Stomach (tissue), 9 donors: ENCODE data around the gene ABCA9. TPM values are rescaled to one million over a fixed set of nuclear protein-coding genes. Genes with fewer than 3 reads are reported as not detected.

Experiments
- DNase-seq, 2 donors: peaks; one replicate each; pipeline versions ENCODE4 v3.0.0 to v3.0.0-alpha.2; 2013 to 2019
- H3K27ac ChIP-seq, 5 donors: fragments of 200-600 bp in 4 of 5; sonication (generic) in 4 of 5; one replicate each; pipeline ENCODE4 v1.5.1; 2013 to 2019; ENCODE audit warnings: mild to moderate bottlenecking in 1 of 5, moderate library complexity in 1 of 5
- H3K27me3 ChIP-seq, 3 donors: fragments of 200-600 bp; sonication (generic); one replicate each; pipeline ENCODE4 v1.5.1; 2017 to 2019; ENCODE audit warnings: mixed run types in 1 of 3
- H3K36me3 ChIP-seq, 4 donors: fragments of 200-600 bp; sonication (generic); 1 replicate in 3 of 4; 2 replicates in 1 of 4; pipeline ENCODE4 v1.5.1; 2016 to 2019
- H3K4me1 ChIP-seq, 4 donors: fragments of 200-600 bp; sonication (generic); one replicate each; pipeline ENCODE4 v1.5.1; 2016 to 2019
- H3K4me3 ChIP-seq, 4 donors: fragments of 200-600 bp; sonication (generic) in 3 of 4; one replicate each; pipeline ENCODE4 v1.5.1; 2016 to 2019; ENCODE audit warnings: mild to moderate bottlenecking in 1 of 4
- H3K9me3 ChIP-seq, 4 donors: fragments of 200-600 bp; sonication (generic); one replicate each; pipeline ENCODE4 v1.5.1; 2016 to 2019
- CTCF ChIP-seq, 7 experiments: fragments of 450-650 bp in 4 of 7; fragments of 200-600 bp in 3 of 7; sonication (generic) in 3 of 7; IDR thresholded peaks; one replicate each; pipeline ENCODE4 v1.5.1; 2016 to 2019; ENCODE audit warnings: antibody characterized with exemption in 7 of 7, control low read depth in 2 of 7, mild to moderate bottlenecking in 1 of 7
- EP300 ChIP-seq: sonication (generic); formaldehyde crosslinking; IDR thresholded peaks from one replicate; pipeline ENCODE4 v1.6.1; 2017; ENCODE audit warnings: antibody characterized with exemption
- POLR2A ChIP-seq, 4 donors: fragments of 450-650 bp; IDR thresholded peaks; one replicate each; pipeline ENCODE4 v1.6.1; 2016; ENCODE audit warnings: antibody characterized with exemption in 4 of 4, control low read depth in 2 of 4, mild to moderate bottlenecking in 1 of 4, moderate library complexity in 1 of 4
- POLR2AphosphoS5 ChIP-seq, 3 donors: sonication (generic); formaldehyde crosslinking; IDR thresholded peaks; one replicate each; pipeline ENCODE4 v1.6.1; 2016; ENCODE audit warnings: antibody characterized with exemption in 3 of 3
- WGBS, 5 donors: extraction: QIAGEN DNeasy Blood & Tissue Kit in 3 of 5; methylation state at CpG; one replicate each; pipeline versions ENCODE4 v1.1.5 to v1.1.7; 2013 to 2018; 5-methylcytosine and 5-hydroxymethylcytosine counted together
- intact Hi-C: fragments of 100-400 bp; cut with DNase I; formaldehyde crosslinking; loops from one replicate; pipeline ENCODE4 v1.15.1; 2023; ENCODE audit warnings: low total_unique reads
- polyA plus RNA-seq, 3 donors: library from polyadenylated mRNA; stranded (reverse); fragments of 200-250 nt; gene quantifications; one replicate each; pipeline ENCODE4 v1.2.3, GENCODE V29; 2013
- total RNA-seq, 5 donors: library from RNA; depleted of rRNA; stranded (reverse); fragments of >200 nt; gene quantifications; one replicate each; pipeline versions ENCODE4 v1.1.0 to v1.2.3, GENCODE V29; 2014 to 2016
- donor health status: healthy with polysubstance abuse.
- donor health status: Bipolar disorder and iron deficiency.
- donor health status: healthy.

ABCA9 gene
- total and polyA plus RNA-seq, 8 donors = 1.4 to 38.5 (median 5.0) TPM

GRCh38 chr17:69048634-69049033 lies 12.1 kb downstream of the ABCA9 start:
- H3K36me3 ChIP-seq = peaks cover 0 to 3% (median 0%) of the 10 kb centered on the region in 4 donors
- intact Hi-C loops = no loop called here
- H3K27ac ChIP-seq = peak overlapping the region in 3 of 5 donors; percentile 45 to 87 (median 74)
- H3K4me3 ChIP-seq = no peak overlapping the region
- 78 to 89% (median 87%) methylated on average over 2 of the region's 2 CpGs for WGBS, 5 donors
- no peaks in the 10 kb centered on the region for H3K9me3 ChIP-seq
- no peak for DNase-seq
- no peaks in the 10 kb centered on the region for H3K27me3 ChIP-seq
- TF ChIP-seq POLR2A (IDR thresholded peaks at IDR 0.05) (no peak), EP300 (no peak), CTCF (IDR thresholded peaks at IDR 0.05) (no peak), POLR2AphosphoS5 (IDR thresholded peaks at IDR 0.05) (no peak)
- peaks cover 8 to 19% (median 14%) of the 10 kb centered on the region in 4 donors for H3K4me1 ChIP-seq

GRCh38 chr17:69047368-69048263 lies 13.1 kb downstream of the ABCA9 start:
- TF ChIP-seq POLR2AphosphoS5 (IDR thresholded peaks at IDR 0.05) = peak in 2 of 3 donors; percentile 40 to 51
- TF ChIP-seq POLR2A (IDR thresholded peaks at IDR 0.05) = no peak
- Histone ChIP-seq H3K4me1 (peaks cover 8 to 19% (median 14%) of the 10 kb centered on the region in 4 donors), H3K9me3 (no peaks in the 10 kb centered on the region), H3K27me3 (no peaks in the 10 kb centered on the region), H3K27ac (peak overlapping the region; percentile 69 to 87 (median 74)), H3K36me3 (peaks cover 0 to 13% (median 0%) of the 10 kb centered on the region in 4 donors), H3K4me3 (no peak overlapping the region)
- intact Hi-C loops = no loop called here
- DNase-seq = peak; percentile 76 to 89
- WGBS, 5 donors = 10 to 17% (median 14%) methylated on average over 3 of the region's 3 CpGs

- no peak for DNase-seq
- no peak for TF ChIP-seq POLR2A (IDR thresholded peaks at IDR 0.05)
- no peak for TF ChIP-seq EP300
- no peak for TF ChIP-seq POLR2AphosphoS5 (IDR thresholded peaks at IDR 0.05)
- TF ChIP-seq CTCF (IDR thresholded peaks at IDR 0.05) = no peak
- Histone ChIP-seq H3K27me3 (no peaks in the 10 kb centered on the region), H3K9me3 (no peaks in the 10 kb centered on the region), H3K27ac (peak overlapping the region in 2 of 5 donors; percentile 74 to 87), H3K4me1 (peaks cover 8 to 19% (median 14%) of the 10 kb centered on the region in 4 donors), H3K4me3 (no peak overlapping the region), H3K36me3 (peaks cover 0 to 16% (median 0%) of the 10 kb centered on the region in 4 donors)
- 81 to 88% (median 84%) methylated on average over 4 of the region's 4 CpGs for WGBS, 5 donors
- intact Hi-C loops = no loop called here
These were observed 14.5 kb downstream of the ABCA9 start for GRCh38 chr17:69046121-69046807.

- no peak for TF ChIP-seq EP300
- no peak for TF ChIP-seq CTCF (IDR thresholded peaks at IDR 0.05)
- TF ChIP-seq POLR2AphosphoS5 (IDR thresholded peaks at IDR 0.05) = no peak
- TF ChIP-seq POLR2A (IDR thresholded peaks at IDR 0.05) = no peak
- Histone ChIP-seq H3K9me3 (no peaks in the 10 kb centered on the region), H3K4me3 (no peak overlapping the region), H3K36me3 (peaks cover 0 to 16% (median 0%) of the 10 kb centered on the region in 4 donors), H3K27me3 (no peaks in the 10 kb centered on the region), H3K27ac (no peak overlapping the region), H3K4me1 (peaks cover 8 to 19% (median 14%) of the 10 kb centered on the region in 4 donors)
- DNase-seq = no peak
- 92 to 99% (median 96%) methylated on average over 2 of the region's 2 CpGs for WGBS, 5 donors
- intact Hi-C loops = no loop called here
These were observed 15.1 kb downstream of the ABCA9 start for GRCh38 chr17:69045646-69046045.
